CD4-positive, alpha-beta T cell treated with Interleukin-12 subunit alpha and Interleukin-12 subunit beta, for 1 hour (primary cell): ENCODE results near the gene ADAMTSL1.
"Not testable (repeated sequence)": the region's sequence is repeated elsewhere in the genome, so short reads cannot be mapped to it uniquely, and the experiment has no call there.

Source experiments
- DNase-seq: peaks from one replicate; pipeline ENCODE4 v3.0.0-alpha.2; 2020

ADAMTSL1 gene

DNA sequence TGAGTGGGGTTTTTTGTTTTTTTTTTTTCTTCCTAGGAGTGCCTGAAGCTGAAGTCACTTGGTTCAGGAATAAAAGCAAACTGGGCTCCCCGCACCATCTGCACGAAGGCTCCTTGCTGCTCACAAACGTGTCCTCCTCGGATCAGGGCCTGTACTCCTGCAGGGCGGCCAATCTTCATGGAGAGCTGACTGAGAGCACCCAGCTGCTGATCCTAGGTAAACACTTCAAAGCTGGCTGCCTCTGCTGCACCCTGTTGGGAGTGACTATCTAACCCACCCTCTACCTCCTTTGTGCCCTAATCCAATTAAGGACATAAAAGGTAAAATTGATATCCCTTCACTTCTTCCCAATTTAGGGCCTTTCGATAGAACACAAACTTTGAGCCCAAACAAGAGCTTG lies 352.3 kb downstream of the ADAMTSL1 start:
- DNase-seq = no peak

DNA sequence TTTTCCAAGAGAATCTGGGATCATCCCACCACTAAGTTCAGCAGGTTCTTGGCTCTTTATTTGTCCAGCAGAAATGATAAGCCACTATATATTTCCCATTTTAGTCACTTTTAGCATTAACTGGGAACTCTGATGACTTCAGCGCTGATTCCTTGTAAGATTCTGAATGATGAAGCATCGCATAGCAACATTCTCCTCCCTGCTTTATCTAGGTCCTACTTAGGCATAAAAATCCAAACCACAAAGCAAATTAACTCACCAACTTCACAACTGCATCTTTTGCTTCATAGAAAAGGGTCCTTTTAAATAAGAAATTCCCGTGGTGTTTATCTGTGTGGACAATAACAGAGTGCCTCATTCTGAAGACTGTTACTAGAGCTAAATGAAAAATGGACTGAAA lies 355.1 kb downstream of the ADAMTSL1 start:
- DNase-seq = no peak

DNA sequence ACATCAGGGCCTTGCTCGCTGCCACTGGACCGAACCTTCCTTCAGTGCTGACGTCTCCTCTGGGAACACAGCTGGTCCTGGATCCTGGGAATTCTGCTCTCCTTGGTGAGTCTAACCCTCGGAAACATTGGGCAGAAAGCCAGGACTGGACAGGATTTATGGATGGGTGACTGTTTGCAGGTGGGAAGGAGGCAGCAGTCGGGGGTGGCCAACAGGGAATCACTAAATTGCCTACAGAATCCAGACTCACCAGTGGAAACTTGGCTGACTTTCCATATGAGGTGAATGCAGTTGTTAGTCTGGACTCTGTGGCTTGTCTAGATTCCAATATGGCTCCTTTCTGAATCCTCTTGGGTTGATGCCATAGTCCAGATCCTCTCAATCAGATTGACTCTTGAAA lies 355.9 kb downstream of the ADAMTSL1 start:
- no peak for DNase-seq

DNA sequence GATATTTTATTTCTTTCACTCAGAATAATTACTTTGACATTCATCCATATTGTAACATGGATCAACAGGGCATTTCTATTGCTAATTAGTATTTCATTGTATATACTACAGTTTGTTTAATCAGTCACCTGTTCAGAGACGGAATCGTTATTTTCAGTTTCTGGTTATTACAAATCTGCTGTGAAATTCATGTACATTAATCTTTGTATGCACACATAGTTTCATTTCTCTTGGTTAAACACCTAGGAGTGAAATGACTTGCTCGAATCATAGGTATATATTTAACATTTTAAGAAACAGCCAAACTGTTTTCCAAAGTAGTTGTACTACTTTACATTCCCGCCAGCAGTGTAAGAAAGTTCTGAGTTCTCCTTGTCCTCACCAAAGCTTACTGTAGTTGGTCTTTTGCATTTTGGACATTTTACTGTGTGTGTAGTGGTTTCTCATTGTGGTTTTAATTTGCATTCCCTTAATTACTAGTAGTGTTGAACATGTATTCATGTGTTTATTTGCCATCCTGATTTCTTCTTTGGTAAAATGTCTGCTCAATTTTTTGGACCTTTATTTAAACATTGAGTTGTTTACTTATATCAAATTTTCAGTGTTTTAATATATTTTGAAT lies 360.9 kb downstream of the ADAMTSL1 start:
- no peak for DNase-seq

DNA sequence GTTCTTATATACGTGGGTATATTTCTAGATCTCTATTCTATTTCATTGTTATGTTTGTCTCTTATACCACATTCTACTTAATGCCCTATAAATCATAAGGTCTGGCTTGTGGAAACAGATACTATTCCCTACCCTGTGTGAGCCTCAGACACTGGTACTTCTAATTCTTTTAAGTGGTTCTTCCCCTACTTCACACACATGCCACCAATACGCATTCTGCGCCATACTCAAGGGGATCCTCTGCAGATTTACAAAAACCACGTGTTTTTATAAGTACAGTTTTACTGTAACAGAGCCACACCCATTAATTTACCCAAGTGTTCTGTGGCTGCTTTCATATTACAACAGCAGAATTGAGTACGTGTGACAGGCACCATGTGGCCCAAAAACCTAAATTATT lies 363.4 kb downstream of the ADAMTSL1 start:
- DNase-seq = no peak

DNA sequence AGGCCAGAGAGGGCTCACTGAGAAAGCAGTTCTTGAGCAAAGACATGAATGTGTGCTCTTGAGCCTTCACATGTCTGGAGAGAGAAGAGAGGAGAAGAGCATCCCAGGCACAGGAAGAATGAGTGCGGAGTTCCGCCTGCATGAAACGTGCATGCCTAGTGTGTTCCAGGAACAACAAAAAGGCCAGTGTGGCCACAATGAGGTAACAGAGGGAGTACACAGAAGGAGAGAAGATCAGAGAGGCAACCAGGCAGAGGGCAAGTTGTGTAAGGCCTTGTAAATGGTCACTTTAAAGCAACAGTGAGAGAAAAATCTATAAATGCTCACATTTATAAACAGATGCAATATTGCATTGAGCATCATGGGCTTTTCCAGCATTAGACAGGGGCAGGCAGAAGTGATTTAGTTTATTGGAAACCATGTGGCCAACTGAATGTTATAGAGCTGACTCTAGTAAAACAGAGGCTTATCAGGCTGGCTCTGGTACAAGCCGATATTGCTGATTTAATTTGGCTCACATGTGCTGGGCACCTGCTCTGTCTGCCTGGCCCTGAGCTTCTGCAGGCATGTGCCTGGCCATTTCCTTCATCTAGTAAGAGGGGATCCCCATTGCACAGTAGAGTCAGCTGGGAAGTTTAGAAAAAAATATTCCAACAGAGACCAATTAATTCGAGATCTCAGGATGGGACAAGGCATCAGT lies 373.8 kb downstream of the ADAMTSL1 start:
- no peak for DNase-seq

DNA sequence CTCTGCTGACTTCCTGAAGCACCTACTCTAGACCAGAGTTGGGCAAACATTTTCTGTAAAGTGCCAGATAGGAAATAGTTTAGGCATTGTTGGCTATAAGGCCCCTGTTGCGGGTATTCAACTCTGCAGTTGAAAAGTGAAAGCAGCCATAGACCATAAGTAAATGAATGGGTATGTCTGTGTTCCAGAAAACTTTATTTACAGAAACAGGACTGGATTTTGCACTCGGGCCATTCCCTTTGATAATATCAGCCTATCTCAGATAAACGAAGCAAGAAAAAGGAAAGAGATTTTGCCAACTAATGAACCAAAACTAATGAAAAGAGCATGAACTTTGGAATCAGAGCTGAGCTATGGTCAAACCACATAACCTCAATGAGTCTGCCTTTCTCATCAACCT lies 374.7 kb downstream of the ADAMTSL1 start:
- no peak for DNase-seq

DNA sequence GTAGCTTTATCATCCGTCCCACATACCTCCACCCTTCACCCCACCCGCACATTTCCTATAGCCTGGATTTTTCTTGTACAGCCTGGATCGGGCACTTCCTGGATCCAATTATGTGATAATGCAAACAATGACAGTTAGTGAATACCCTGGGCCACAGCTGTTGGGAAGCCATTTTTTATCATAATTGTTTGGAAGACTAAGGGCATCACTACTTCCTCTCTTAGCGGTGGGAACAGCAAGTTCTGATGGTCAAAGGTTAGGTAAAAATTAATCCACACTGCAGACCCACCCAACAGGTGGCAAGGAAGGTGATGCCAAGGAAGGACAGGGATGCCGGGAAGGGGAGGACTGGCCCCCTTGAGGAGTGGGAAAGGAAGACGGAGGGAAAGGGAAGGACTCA lies 375.3 kb downstream of the ADAMTSL1 start:
- no peak for DNase-seq

DNA sequence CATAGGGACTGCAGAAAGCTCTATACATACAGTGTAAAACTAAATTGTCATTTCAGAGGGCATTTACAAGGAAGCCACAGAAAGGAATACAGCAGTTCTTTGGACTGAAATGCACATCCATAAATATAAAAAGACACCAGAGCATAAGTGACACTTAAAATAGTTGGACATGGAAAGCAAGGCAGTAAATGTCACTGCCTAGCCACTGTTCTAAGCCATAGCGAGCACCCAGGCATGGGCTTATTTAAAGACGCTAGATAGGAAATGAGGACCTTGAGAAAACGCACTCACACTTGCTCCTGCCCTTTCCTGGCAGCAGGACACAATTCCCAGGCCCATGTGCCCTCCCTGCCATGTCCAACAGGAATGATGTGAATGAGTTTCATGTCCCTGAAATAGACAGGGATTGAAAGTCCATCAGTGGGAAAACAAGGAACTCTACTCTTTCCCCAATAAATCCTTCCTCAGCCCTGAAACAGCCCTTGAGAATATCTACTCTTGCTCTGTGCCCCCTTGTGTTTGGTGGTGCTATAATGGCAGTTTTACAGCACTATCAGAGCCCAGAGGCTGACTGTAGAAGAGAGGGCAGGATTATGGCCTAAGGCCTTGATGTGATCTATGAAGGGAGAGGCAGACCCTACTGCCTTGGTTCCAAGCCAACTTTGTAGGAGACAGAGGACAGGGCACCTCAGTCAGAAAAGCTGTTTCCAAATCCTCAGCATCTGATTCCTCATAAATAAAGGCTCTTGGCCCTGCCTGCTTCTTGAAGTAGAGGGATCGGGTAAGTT lies 376.1 kb downstream of the ADAMTSL1 start:
- no peak for DNase-seq

DNA sequence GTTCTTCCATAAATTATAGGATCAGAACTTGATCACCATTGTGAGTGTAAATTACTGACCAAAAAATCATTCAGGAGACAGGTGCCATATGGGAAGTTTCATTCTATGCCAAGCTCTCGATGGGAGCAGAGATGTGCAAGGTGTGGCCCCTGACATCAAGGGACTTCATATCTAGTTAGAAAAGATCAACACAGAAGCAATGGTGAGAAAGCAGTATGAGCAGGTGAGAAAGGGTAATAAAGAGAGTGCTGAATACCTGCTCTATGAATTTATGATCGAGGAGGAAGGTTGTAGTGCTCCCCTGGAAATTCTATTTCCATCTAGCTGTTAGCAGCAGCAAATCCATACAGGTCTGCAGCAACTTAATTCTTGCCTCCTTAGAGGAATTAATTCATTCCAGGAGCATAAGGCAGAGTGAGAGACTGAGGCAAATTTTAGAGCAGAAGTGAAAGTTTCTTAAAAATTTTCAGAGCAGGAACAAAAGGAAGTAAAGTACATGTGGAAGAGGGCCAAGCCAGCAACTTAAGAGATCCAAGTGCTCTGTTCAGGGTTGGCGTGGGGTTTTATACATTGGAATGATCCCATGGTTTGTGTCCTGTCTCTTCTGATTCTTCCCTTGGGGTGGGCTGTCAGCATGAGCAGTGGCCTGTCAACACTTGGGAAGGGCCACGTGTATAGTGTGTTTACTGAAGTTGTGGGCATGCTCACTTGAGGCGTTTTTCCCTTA lies 377.3 kb downstream of the ADAMTSL1 start:
- no peak for DNase-seq

DNA sequence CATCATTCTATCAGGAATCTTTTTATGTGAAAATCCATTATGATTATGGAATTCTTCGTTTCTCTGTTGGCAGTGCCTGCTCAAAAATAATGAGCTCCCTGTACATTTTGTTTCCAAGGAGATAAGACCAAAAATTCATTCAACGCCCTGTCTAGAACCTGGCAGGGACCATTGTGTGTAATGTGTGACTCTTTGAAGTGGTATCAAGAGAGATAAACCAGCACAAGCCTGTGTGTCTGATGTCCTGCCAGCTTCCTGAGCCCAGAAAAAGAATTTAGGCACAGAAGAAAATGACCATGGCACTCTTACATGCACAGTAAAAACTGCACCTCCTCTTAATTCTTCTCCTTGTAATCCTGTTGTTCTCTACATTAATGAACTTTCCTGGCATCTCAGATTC lies 381.7 kb downstream of the ADAMTSL1 start:
- DNase-seq = no peak

DNA sequence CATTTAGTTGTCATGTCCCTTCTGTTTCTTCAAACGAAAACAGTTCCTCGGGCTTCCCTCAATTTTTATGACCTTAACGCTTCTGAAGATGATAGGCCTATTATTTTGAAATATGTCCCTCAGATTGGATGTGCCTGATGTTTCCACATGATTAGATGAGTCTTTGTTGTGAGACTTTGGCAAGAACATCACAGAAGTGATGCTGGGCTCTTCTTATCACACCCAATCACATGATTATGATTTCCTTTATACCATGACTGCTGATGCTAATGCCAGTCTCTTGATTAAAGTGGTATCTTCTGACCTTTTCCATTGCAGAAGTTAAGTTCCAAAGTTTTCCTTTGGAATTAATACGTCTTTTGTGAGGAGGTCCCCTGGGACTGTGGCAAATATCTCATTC lies 383.4 kb downstream of the ADAMTSL1 start:
- no peak for DNase-seq

DNA sequence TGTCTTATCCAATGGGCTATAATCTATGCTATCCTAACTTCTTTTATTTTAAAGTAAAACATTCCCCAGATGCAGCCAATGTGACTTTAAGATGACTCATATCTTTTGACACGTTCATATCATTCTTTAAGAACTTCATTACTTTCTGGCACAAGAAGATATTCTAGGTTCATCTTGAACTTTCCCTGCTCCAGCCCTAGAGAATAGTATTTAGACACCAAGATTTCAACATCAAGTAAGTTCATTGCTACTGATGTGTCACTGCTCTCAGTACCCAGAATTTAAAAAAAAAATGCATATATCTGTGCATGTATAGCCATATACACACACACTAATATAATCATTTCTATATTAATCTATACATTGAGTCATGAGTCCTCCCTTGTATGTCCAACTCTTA lies 383.8 kb downstream of the ADAMTSL1 start:
- no peak for DNase-seq

DNA sequence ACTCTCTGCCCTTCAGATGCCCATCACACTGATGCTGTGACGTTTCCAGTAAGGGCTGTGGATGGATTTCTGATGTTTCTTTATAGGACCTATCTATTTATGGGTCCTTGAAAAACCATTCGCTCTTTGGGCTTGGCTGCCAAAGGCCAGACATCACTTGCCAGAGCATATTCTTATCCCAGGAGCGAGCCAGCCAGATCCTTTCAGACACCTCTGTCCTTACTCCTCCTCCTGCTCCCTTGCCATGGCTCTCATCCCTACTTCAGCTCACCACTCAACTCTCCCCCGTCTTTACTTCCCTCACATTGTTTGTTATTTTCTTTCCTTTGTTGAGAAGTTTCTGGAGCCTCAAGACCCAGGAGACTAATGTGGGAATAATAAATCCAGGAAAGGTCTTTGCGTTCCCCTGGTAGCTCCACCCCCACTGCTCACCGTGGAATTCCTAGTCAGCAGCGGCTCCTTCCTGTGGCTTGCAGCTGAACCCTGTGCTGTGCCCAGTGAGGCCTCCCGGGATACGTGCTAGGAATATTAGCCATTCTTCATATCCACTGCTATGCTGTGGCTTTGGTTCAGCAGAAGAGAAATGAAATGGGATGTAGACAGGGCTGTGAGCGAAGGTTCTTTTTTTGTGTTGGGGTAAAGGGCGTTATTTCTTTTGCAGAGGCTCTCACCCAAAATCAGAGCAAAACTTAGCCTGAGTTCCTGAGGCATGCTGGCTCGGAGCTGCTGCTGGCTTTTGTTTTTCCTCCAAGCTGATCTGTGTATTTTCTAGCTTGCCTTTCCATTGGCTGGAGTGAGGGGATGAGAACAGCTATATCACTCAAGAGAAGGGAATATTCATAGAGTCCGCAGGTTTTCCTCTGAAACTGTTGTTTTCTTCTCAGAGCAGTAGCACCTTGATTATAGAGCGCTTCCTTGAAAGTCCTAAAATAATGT lies 387.9 kb downstream of the ADAMTSL1 start:
- DNase-seq = no peak

DNA sequence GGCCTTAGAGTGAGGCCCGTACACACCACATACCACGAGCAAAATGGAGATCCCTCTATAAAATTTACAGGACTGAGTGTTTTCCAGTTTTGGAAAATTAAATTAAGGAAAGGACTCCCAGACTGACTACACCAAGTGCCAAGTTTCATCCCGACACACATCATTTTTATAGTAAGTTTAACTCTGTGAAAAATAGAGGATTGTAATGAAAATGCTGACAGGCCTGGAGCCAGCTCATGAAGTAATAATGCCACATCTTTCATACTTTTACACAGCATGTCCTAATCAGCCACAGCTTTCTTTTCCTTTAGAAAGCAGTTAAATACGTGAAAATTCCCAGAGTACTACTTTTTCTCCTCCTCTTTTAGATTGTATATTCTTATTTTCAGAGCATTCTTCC lies 389.8 kb downstream of the ADAMTSL1 start:
- DNase-seq = no peak

DNA sequence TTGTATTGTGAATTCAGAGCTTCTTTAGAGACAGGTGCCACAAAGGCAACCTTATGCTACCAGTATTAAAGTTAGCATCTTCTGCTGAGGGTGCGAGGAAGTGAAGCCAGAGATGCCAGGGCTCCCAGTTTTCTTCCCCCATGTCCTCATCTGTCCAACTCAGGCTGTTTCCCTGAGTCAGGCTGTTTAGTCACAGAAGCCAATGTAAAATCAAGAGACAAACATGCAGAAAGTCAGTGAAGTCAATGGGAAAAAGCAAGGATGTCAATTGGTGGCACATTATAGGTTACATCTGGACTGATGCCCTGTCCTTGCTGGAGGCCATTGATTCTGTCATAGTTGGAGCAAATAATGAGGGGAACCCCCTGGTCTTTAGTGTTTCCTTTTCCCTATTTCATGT lies 390.6 kb downstream of the ADAMTSL1 start:
- no peak for DNase-seq

DNA sequence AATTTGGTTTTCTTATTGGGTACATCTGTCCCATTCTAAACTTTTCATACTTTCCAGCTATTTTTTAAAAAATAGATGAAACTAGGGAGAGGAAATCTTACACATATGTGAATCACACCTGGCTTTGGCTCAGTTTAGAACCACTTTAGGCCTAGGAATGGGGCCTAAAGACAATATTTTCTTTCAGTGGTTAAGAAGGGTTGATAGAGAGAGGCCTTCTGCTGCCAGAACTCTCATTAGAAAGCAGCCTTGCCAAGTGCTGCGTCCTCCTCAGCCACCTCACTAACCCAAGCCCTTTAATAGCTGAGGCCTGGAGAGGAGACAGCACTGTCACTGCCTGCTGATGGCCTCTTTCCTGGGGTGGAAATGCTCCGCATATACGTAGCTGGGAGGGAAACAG lies 391.6 kb downstream of the ADAMTSL1 start:
- DNase-seq = no peak

DNA sequence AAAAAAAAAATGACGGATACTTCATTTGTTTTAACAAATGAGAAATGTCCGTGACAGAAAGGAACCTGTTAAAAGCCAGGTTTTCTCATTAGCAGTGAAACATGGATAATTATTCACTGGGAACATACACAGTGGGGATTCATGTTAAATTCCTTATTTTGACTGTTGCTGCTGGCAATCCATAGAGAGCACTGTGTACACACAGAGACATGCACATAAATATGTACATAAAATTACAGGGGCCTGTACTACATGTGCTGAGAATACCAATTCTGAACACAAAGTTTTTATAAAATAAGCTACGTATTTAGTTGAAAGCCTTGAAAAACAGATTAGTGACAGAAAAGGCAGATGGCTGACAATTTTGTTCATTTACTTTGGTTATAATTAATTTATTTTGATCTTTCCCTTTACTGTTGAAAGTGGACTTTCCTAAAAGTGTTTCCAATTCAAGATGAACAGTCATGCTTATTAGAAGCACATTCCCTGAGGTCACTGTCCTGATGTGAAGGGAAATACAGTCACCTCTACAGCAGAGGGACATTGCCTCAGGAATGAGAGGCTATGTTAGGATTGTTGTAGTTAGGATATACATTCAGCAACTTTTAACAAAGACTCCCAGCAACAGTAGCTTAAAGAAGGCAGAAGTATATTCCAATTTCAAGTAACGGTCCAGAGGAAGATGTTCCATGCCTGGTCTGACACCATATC lies 392.3 kb downstream of the ADAMTSL1 start:
- no peak for DNase-seq

DNA sequence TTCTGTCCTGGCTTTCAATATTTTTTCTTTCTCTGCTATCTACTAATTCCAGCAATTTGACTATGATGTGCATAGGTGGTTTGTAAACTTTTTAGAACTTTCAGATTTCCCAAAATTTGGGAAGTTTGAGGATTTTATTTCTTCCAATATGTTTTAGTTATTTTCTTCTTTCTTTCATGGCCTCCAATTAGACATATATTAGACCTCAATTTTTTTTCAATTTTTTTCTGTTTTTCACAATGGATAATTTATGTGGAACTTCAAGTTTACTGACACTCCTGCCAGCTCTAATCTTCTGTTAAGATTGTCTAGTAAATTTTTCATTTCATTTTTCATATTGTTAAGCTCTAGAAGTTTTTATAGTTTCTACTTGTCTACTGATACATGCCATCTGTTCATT lies 395.8 kb downstream of the ADAMTSL1 start:
- DNase-seq = no peak

DNA sequence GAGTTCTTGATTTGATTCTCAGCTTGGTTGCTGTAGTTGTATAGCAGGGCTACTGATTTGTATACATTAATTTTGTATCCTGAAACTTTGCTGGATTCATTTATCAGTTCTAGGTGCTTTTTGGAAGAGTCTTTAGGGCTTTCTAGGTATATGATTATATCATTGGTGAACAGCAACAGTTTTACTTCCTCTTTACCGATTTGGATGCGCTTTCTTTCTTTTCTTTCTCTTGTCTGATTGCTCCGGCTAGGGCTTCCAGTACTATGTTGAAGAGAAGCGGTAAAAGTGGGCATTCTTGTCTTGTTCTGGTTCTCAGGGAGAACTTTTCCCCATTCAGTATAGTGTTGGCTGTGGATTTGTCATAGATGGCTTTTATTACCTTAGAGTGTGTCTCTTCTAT lies 400.1 kb downstream of the ADAMTSL1 start:
- no peak for DNase-seq

DNA sequence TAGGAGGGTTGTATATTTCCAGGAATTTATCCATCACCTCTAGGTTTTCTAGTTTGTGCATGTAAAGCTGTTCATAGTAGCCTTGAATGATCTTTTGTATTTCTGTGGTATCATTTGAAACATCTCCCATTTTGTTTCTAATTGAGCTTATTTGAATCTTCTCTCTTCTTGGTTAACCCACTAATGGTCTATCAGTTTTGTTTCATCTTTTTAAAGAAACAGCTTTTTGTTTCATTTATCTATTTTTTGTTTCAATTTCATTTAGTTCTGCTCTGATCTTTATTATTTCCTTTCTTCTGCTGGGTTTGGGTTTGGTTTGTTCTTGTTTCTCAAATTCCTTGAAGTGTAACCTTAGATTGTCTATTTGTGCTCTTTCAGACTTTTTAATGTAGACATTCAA lies 401.0 kb downstream of the ADAMTSL1 start:
- DNase-seq = not testable (repeated sequence)

DNA sequence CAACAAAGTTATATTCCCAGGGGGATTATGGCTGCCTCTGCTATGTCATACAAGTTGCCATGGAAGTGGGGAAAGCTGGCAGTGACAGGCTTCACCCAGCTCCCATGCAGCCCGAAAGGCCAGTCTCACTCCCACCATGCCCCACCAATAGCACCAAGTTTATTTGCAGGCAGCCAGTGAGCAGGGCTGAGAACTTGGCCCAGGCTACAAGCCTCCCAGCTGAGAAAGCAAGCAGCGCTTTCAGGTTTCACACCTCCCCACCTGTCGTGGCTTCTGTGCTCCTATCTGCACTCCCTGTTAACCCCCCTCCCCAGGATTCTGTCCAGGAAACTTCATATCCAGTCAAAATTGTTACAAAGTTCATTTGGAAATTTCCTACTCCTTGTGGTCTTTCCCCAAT lies 404.0 kb downstream of the ADAMTSL1 start:
- no peak for DNase-seq
